ENCODE results near the gene ZRANB3. TPM values are rescaled to one million over a fixed set of nuclear protein-coding genes. Genes with fewer than 3 reads are reported as not detected.

Gene ZRANB3
- total and polyA plus RNA-seq, 9 donors: 2.6 to 11.4 (median 7.1) TPM

DNA sequence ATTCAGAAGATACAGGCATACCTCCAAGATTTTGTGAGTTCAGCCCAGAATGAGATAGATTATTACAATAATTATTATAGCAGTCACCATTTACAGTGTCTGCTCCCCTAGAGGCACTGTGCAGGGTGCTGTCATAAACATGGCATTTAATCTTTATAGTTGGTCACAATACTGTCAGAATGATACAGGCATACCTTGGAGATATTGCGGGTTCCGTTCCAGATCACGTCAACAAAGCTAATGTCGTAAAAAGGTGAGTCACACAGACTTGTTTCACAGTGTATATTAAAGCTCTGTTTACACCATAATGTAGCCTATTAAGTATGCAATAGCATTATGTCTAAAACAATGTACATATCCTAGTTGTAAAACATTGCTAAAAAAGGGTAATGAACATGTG, 45.6 kb downstream of the ZRANB3 start:
- WGBS, 3 donors: 98 to 100% (median 99%) methylated on average over 4 of the region's 4 CpGs

DNA sequence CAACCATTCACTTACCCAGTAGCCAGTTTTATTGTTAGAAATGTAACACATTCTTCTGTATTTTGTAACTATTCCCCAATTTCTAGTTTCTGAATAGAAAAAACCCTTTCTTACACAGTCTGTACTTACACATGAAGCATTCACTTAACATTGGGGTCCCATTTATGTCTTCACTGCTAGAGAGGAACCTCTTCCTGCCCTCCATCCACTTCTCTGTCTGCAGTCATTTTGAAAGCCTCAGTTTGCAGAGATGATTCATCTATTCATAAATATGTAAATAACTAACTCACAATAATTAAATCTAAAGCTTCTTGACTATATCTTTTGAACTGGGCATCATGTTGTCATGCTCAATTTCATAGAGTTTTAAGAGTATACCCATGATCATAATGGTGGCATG, 55.9 kb downstream of the ZRANB3 start:
- Histone ChIP-seq H3K27ac (no peak overlapping the region), H3K4me1 (ENCODE audit: insufficient read depth) (no peaks in the 10 kb centered on the region), H3K27me3 (no peaks in the 10 kb centered on the region), H3K36me3 (no peaks in the 10 kb centered on the region), H3K9me3 (no peaks in the 10 kb centered on the region), H3K4me3 (no peak overlapping the region)
- intact Hi-C loops (cut with DNase I): no loop called here
- no peak for TF ChIP-seq EP300 (IDR thresholded peaks at IDR 0.05)
- TF ChIP-seq, protein P1, sequence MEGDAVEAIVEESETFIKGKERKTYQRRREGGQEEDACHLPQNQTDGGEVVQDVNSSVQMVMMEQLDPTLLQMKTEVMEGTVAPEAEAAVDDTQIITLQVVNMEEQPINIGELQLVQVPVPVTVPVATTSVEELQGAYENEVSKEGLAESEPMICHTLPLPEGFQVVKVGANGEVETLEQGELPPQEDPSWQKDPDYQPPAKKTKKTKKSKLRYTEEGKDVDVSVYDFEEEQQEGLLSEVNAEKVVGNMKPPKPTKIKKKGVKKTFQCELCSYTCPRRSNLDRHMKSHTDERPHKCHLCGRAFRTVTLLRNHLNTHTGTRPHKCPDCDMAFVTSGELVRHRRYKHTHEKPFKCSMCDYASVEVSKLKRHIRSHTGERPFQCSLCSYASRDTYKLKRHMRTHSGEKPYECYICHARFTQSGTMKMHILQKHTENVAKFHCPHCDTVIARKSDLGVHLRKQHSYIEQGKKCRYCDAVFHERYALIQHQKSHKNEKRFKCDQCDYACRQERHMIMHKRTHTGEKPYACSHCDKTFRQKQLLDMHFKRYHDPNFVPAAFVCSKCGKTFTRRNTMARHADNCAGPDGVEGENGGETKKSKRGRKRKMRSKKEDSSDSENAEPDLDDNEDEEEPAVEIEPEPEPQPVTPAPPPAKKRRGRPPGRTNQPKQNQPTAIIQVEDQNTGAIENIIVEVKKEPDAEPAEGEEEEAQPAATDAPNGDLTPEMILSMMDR (IDR thresholded peaks at IDR 0.05): no peak
- no peak for TF ChIP-seq POLR2A (IDR thresholded peaks at IDR 0.05)
- DNase-seq: no peak

More for the DNA sequence above, 45.6 kb downstream of the ZRANB3 start:
- H3K27me3 ChIP-seq: no peaks in the 10 kb centered on the region
- intact Hi-C loops (cut with DNase I): no loop called here
- TF ChIP-seq EP300 (IDR thresholded peaks at IDR 0.05) (no peak), POLR2A (IDR thresholded peaks at IDR 0.05) (no peak)
- TF ChIP-seq, protein P1 (IDR thresholded peaks at IDR 0.05): no peak
- H3K27ac ChIP-seq: no peak overlapping the region
- DNase-seq: no peak
- no peaks in the 10 kb centered on the region for H3K9me3 ChIP-seq
- no peaks in the 10 kb centered on the region for H3K36me3 ChIP-seq
- no peak overlapping the region for H3K4me3 ChIP-seq
- H3K4me1 ChIP-seq (ENCODE audit: insufficient read depth): no peaks in the 10 kb centered on the region

DNA sequence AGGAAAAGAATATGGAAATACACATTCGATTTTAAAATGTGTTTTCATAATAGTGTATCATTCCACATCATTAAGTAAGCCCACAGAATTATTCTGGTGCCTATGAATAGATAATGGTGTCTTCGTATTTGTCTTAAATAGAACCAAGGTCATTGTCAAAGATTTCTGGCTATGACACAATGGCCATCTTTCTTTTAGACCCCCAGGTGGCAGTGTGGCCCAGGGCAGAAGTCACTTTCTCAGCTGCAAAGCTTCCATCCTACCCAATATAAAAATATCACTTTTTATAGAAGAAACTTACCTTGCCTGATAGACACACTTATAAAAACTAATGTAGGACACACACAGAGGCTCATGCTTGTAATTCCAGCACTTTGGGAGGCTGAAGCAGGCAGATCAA, 57.5 kb downstream of the ZRANB3 start:
- TF ChIP-seq EP300 (IDR thresholded peaks at IDR 0.05): no peak
- TF ChIP-seq POLR2A (IDR thresholded peaks at IDR 0.05): no peak
- TF ChIP-seq, protein P1 (IDR thresholded peaks at IDR 0.05): no peak
- Histone ChIP-seq H3K27ac (no peak overlapping the region), H3K9me3 (no peaks in the 10 kb centered on the region), H3K4me3 (no peak overlapping the region), H3K27me3 (no peaks in the 10 kb centered on the region), H3K4me1 (ENCODE audit: insufficient read depth) (no peaks in the 10 kb centered on the region), H3K36me3 (no peaks in the 10 kb centered on the region)
- 72 to 92% (median 76%) methylated on average over 2 of the region's 2 CpGs for WGBS, 3 donors
- intact Hi-C loops (cut with DNase I): no loop called here
- DNase-seq: no peak

DNA sequence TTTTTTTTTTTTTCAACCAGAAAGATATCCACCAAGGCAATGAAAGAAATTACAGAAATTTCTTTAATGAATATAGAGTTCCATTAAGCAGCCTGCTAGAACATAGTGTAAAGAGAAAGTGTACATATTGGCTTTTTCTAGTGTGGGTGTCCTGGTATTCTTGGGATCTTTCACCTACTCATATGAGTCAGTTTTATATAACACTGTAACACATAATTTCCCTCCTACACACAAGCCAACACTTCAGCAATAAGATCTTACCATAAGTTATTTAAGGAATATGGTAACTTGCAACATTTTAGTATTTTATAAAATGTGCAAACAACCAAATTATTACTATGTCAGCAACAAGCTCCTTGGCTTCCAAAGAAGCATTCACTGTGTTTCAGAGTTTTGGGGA, 59.9 kb downstream of the ZRANB3 start:
- H3K4me3 ChIP-seq: no peak overlapping the region
- H3K36me3 ChIP-seq: no peaks in the 10 kb centered on the region
- H3K9me3 ChIP-seq: no peaks in the 10 kb centered on the region
- intact Hi-C loops (cut with DNase I): no loop called here
- no peak overlapping the region for H3K27ac ChIP-seq
- TF ChIP-seq, protein P1 (IDR thresholded peaks at IDR 0.05): no peak
- no peak for TF ChIP-seq EP300 (IDR thresholded peaks at IDR 0.05)
- no peak for TF ChIP-seq POLR2A (IDR thresholded peaks at IDR 0.05)
- DNase-seq: no peak
- no peaks in the 10 kb centered on the region for H3K27me3 ChIP-seq
- no peaks in the 10 kb centered on the region for H3K4me1 ChIP-seq (ENCODE audit: insufficient read depth)

DNA sequence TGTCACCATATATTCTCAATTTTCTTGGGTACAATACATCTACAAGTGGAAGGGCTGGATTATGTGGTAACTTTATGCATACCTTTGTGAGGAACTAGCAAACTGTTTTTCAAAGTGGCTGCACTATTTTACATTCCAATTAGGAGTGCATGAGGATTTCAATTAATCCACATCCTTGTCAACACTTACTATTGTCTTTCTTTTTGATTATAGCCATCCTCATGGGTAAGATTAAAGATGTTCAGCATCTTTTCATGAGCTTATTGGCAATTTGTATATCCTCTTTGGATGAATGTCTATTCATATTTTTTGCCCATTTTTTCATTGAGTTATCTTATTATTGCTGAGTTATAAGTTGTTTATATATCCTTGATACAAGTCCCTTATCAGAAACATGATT, 73.7 kb downstream of the ZRANB3 start:
- Histone ChIP-seq H3K36me3 (no peaks in the 10 kb centered on the region), H3K27me3 (no peaks in the 10 kb centered on the region), H3K27ac (no peak overlapping the region), H3K9me3 (peaks cover 0 to 4% of the 10 kb centered on the region in 2 donors), H3K4me3 (no peak overlapping the region), H3K4me1 (ENCODE audit: insufficient read depth) (no peaks in the 10 kb centered on the region)
- TF ChIP-seq, protein P1 (IDR thresholded peaks at IDR 0.05): no peak
- no peak for TF ChIP-seq POLR2A (IDR thresholded peaks at IDR 0.05)
- no peak for TF ChIP-seq EP300 (IDR thresholded peaks at IDR 0.05)
- intact Hi-C loops (cut with DNase I): no loop called here
- DNase-seq: no peak

All from ovary (tissue), 9 donors.